PC-3 (cell line): ENCODE results near the gene RTP3. TPM values are rescaled to one million over a fixed set of nuclear protein-coding genes. Genes with fewer than 3 reads are reported as not detected.

Experiments
- ATAC-seq: fragments of 200-7000 bp; cut with Tn5 transposase; 2 replicates; pipeline ENCODE4 v1.9.1; 2020; ENCODE audit warnings: mild to moderate bottlenecking, moderate library complexity
- BruUV-seq: library from RNA; stranded (reverse); fragments of 400-500 nt; replicated peaks from 2 replicates; lab custom pipeline; 2021; lab: Mats Ljungman, UMichigan
- CTCF ChIA-PET: fragments of 300-600 bp; sonication (Branson Sonifier 250); formaldehyde crosslinking; loops from one replicate; lab custom pipeline; 2022; ENCODE audit warnings: antibody characterized with exemption; lab: Charles Lee
- POLR2A ChIA-PET: fragments of 300-600 bp; sonication (Branson Sonifier 250); formaldehyde crosslinking; loops from one replicate; lab custom pipeline; 2022; ENCODE audit warnings: antibody characterized with exemption; ENCODE audit not compliant: unreplicated experiment; lab: Charles Lee
- DNase-seq: peaks from one replicate; pipeline ENCODE4 v3.0.0-alpha.2; 2015
- H2AFZ ChIP-seq: fragments of 300-600 bp; sonication (generic); 2 replicates; pipeline ENCODE4 v1.6.0; 2016; ENCODE audit warnings: antibody characterized with exemption, low read length
- H3F3A ChIP-seq: fragments of 300-600 bp; sonication (generic); one replicate; pipeline ENCODE4 v1.6.0; 2017; ENCODE audit warnings: antibody characterized with exemption, low read length, control low read depth, mild to moderate bottlenecking; ENCODE audit not compliant: unreplicated experiment
- H3K27ac ChIP-seq: fragments of 300-600 bp; sonication (generic); 2 replicates; pipeline ENCODE4 v1.5.1; 2016; ENCODE audit warnings: mild to moderate bottlenecking, low read length
- H3K27me3 ChIP-seq: fragments of 300-600 bp; sonication (generic); 2 replicates; pipeline ENCODE4 v1.6.1; 2016; ENCODE audit warnings: low read length, mixed read lengths
- H3K36me3 ChIP-seq: fragments of 300-600 bp; sonication (generic); 2 replicates; pipeline ENCODE4 v1.6.1; 2016; ENCODE audit warnings: low read depth, mixed run types, low read length, mixed read lengths
- H3K4me1 ChIP-seq: fragments of 300-600 bp; sonication (generic); 2 replicates; pipeline ENCODE4 v1.5.1; 2016; ENCODE audit warnings: low read length; ENCODE audit not compliant: insufficient read depth
- H3K4me2 ChIP-seq: fragments of 300-600 bp; sonication (generic); 2 replicates; pipeline ENCODE4 v1.6.0; 2016; ENCODE audit warnings: low read length
- H3K4me3 ChIP-seq: fragments of 300-600 bp; sonication (generic); 2 replicates; pipeline ENCODE4 v1.5.1; 2016; ENCODE audit warnings: mild to moderate bottlenecking, low read length, mixed read lengths
- H3K79me2 ChIP-seq: fragments of 300-600 bp; sonication (generic); 2 replicates; pipeline ENCODE4 v1.6.1; 2017; ENCODE audit warnings: low read length, mixed read lengths
- H3K9ac ChIP-seq: fragments of 300-600 bp; sonication (generic); 2 replicates; pipeline ENCODE4 v1.6.0; 2016; ENCODE audit warnings: mild to moderate bottlenecking, low read length
- H3K9me2 ChIP-seq: fragments of 300-600 bp; sonication (generic); replicated peaks from 2 replicates; pipeline ENCODE4 v1.6.1; 2016; ENCODE audit warnings: mixed run types, low read length, mixed read lengths
- H3K9me3 ChIP-seq: fragments of 300-600 bp; sonication (generic); 2 replicates; pipeline ENCODE4 v1.6.1; 2016; ENCODE audit warnings: low read length, mixed read lengths
- H4K20me1 ChIP-seq: fragments of 300-600 bp; sonication (generic); 2 replicates; pipeline ENCODE4 v1.6.1; 2016; ENCODE audit warnings: low read length, mixed read lengths
- CTCF ChIP-seq: fragments of 300-600 bp; sonication (generic); conservative IDR thresholded peaks from 2 replicates; pipeline ENCODE4 v1.5.1; 2017; ENCODE audit warnings: antibody characterized with exemption, low read depth, mild to moderate bottlenecking, low read length
- EZH2 ChIP-seq: fragments of 300-600 bp; sonication (generic); IDR thresholded peaks from one replicate; pipeline ENCODE4 v1.6.1; 2017; ENCODE audit warnings: antibody characterized with exemption, mild to moderate bottlenecking, low read length; ENCODE audit not compliant: unreplicated experiment
- EZH2phosphoT487 ChIP-seq: fragments of 300-600 bp; sonication (generic); IDR thresholded peaks from 2 replicates; pipeline ENCODE4 v1.6.1; 2018; ENCODE audit warnings: mild to moderate bottlenecking, antibody characterized with exemption, low read length, borderline replicate concordance
- intact Hi-C: fragments of 100-400 bp; cut with micrococcal nuclease; formaldehyde crosslinking; loops from 2 replicates; pipeline ENCODE4 v1.9.0; 2023
- total RNA-seq: library from RNA; depleted of rRNA; stranded (reverse); fragments of >200 nt; gene quantifications from 2 replicates; pipeline ENCODE4 v1.2.3, GENCODE V29; 2014

The RTP3 gene
- total RNA-seq, 1 experiment from 2014 or later, result not detected

GRCh38 chr3:46464326-46465195, 33.2 kb upstream of the RTP3 start, which contains the start of gene LTF:
TSS of gene LTF (minus strand) at chr3:46464905. CDS start at chr3:46464867, 38 bp downstream.
- no peak for ATAC-seq
- Histone ChIP-seq H3K27me3 (no peaks in the 10 kb centered on the region), H3K79me2 (no peaks in the 10 kb centered on the region), H2AFZ (no peak within 1 kb of the TSS), H3K4me2 (no peak within 1 kb of the TSS), H3K36me3 (no peaks in the 10 kb centered on the region), H3K4me1 (peaks cover 6% of the 10 kb centered on the region; the same call in 1 of the 2 replicates), H3K27ac (no peak within 1 kb of the TSS), H4K20me1 (no peaks in the 10 kb centered on the region), H3K9ac (no peak within 1 kb of the TSS), H3K9me2 (no peaks in the 10 kb centered on the region), H3K9me3 (no peaks in the 10 kb centered on the region), H3K4me3 (no peak within 1 kb of the TSS), H3F3A (no peaks in the 10 kb centered on the region)
- TF ChIP-seq EZH2phosphoT487, result no peak
- TF ChIP-seq EZH2, result no peak
- TF ChIP-seq CTCF, result no peak
- ChIA-PET CTCF (no interaction called here), POLR2A (no interaction called here)
- no TSS peak for BruUV-seq
- intact Hi-C loops, result no loop called here
- no peak for DNase-seq

- Histone ChIP-seq H3K27me3 (no peaks in the 10 kb centered on the region), H3K79me2 (no peaks in the 10 kb centered on the region), H3K9me3 (no peaks in the 10 kb centered on the region), H2AFZ (no peak overlapping the region), H3K4me1 (peaks cover 6% of the 10 kb centered on the region; the same call in 1 of the 2 replicates), H3K36me3 (no peaks in the 10 kb centered on the region), H3K4me2 (no peak overlapping the region), H3K4me3 (no peak overlapping the region), H3K9ac (no peak overlapping the region), H3K9me2 (no peaks in the 10 kb centered on the region), H3K27ac (no peak overlapping the region), H3F3A (no peaks in the 10 kb centered on the region), H4K20me1 (no peaks in the 10 kb centered on the region)
- ChIA-PET POLR2A (no interaction called here), CTCF (no interaction called here)
- DNase-seq, result no peak
- intact Hi-C loops, result no loop called here
- TF ChIP-seq EZH2 (no peak), EZH2phosphoT487 (no peak), CTCF (no peak)
- no TSS peak for BruUV-seq
- no peak for ATAC-seq
These were observed 32.6 kb upstream of the RTP3 start for GRCh38 chr3:46465196-46465520.

- intact Hi-C loops, result no loop called here
- POLR2A ChIA-PET, result no interaction called here
- H3K4me3 ChIP-seq, result no peak overlapping the region
These were observed 31.5 kb upstream of the RTP3 start for GRCh38 chr3:46466273-46466672.

More at GRCh38 chr3:46466273-46466672, 31.5 kb upstream of the RTP3 start:
- Histone ChIP-seq H3K27ac (no peak overlapping the region), H3K36me3 (no peaks in the 10 kb centered on the region), H3K9ac (no peak overlapping the region), H3K9me2 (no peaks in the 10 kb centered on the region), H2AFZ (no peak overlapping the region), H4K20me1 (no peaks in the 10 kb centered on the region), H3F3A (no peaks in the 10 kb centered on the region), H3K9me3 (no peaks in the 10 kb centered on the region), H3K4me2 (no peak overlapping the region), H3K4me1 (peaks cover 6% of the 10 kb centered on the region; the same call in 1 of the 2 replicates), H3K79me2 (no peaks in the 10 kb centered on the region), H3K27me3 (no peaks in the 10 kb centered on the region)
- CTCF ChIA-PET, result no interaction called here
- TF ChIP-seq EZH2 (no peak), EZH2phosphoT487 (no peak)
- DNase-seq, result no peak
- no TSS peak for BruUV-seq
- ATAC-seq, result no peak
